Measurements from ENCODE around the gene GALM. TPM values are rescaled to one million over a fixed set of nuclear protein-coding genes. Genes with fewer than 3 reads are reported as not detected.

GALM gene
- total and polyA plus RNA-seq, 2 of the 8 experiments (the other 6 are each of a cell fraction or from before 2014, with no cell fraction given), result 9.9 to 13.1 TPM

GRCh38 chr2:38668779-38669479 lies 3.0 kb downstream of the GALM start:
- H2BK5ac ChIP-seq (ENCODE audit: low read depth, low read length), result no peak overlapping the region
- H3K9me3 ChIP-seq (ENCODE audit: insufficient read depth in 2 of 2, low read depth in 1 of 2, low read length in 1 of 2), result no peaks in the 10 kb centered on the region
- no peak overlapping the region for H3K56ac ChIP-seq (replicated peaks; ENCODE audit: insufficient read length, low read depth, low read length)
- H3K18ac ChIP-seq (ENCODE audit: extremely low read depth, low read length), result no peak overlapping the region
- H3K9ac ChIP-seq (replicated peaks in 1 of 4; ENCODE audit: extremely low read depth in 1 of 4, low read depth in 3 of 4, low read length in 3 of 4), result no peak overlapping the region
- H3K79me1 ChIP-seq (ENCODE audit: low read depth, low read length), result no peaks in the 10 kb centered on the region; the same call in 1 of the 2 replicates
- H3K23me2 ChIP-seq (ENCODE audit: low read depth, low read length), result peaks cover 5% of the 10 kb centered on the region
- no peak overlapping the region for H2AFZ ChIP-seq (ENCODE audit: low read length)
- FAIRE-seq, result no peak
- H2BK20ac ChIP-seq (ENCODE audit: low read length), result no peak overlapping the region
- H3K4me2 ChIP-seq (ENCODE audit: insufficient read depth in 1 of 2, low read depth in 2 of 2, low read length in 2 of 2), result no peak overlapping the region
- no peaks in the 10 kb centered on the region; a peak in 1 of 4 replicates for H3K79me2 ChIP-seq (ENCODE audit: control insufficient read depth in 1 of 2, insufficient read depth in 2 of 2, low read length in 2 of 2)
- POLR2A ChIA-PET (ENCODE audit: partially characterized antibody), result no interaction called here
- no peak overlapping the region for H3K27ac ChIP-seq (ENCODE audit: low read depth, low read length)
- no peak overlapping the region for H2BK120ac ChIP-seq (replicated peaks; ENCODE audit: low read depth, low read length)
- 94% methylated on average over 16 of the region's 16 CpGs; no CpG with 5 or more reads in 1 of the 2 experiments for WGBS, 2 experiments (ENCODE audit: extremely low coverage in 1 of 2, insufficient coverage in 1 of 2, insufficient read length in 1 of 2, insufficient replicate concordance in 2 of 2, low coverage in 1 of 2, low lambda C conversion rate in 2 of 2, missing lambda C conversion rate in 1 of 2)
- H3K23ac ChIP-seq (ENCODE audit: insufficient read length), result no peak overlapping the region
- H3K4ac ChIP-seq (replicated peaks; ENCODE audit: insufficient read length, low read depth, low read length), result no peak overlapping the region
- no peak overlapping the region for H4K5ac ChIP-seq (ENCODE audit: insufficient read length, low read depth, low read length)
- H3K4me1 ChIP-seq (replicated peaks in 1 of 4; ENCODE audit: control insufficient read depth in 3 of 4, insufficient read depth in 4 of 4, low read length in 3 of 4), result peaks cover 0 to 11% (median 2%) of the 10 kb centered on the region in 4 experiments; a peak in 4 of 7 replicates
- no peak overlapping the region for H3K4me3 ChIP-seq (ENCODE audit: extremely low read depth in 1 of 4, insufficient read depth in 2 of 4, low read depth in 3 of 4, low read length in 4 of 4)
- no peak overlapping the region for H4K8ac ChIP-seq (ENCODE audit: extremely low read depth, insufficient read depth, low read length)
- no peak overlapping the region for H2BK12ac ChIP-seq (ENCODE audit: low read depth, low read length)
- no peak overlapping the region for H2BK15ac ChIP-seq (ENCODE audit: low read length)
- no peak overlapping the region for H3K14ac ChIP-seq (ENCODE audit: insufficient read length)
- no peak for TF ChIP-seq CEBPB (IDR thresholded peaks at IDR 0.05; ENCODE audit: low read depth, low read length)
- no peak for TF ChIP-seq BCL11A (IDR thresholded peaks at IDR 0.05; ENCODE audit: low read depth in 2 of 2, low read length in 2 of 2)
- TF ChIP-seq ATF2 (IDR thresholded peaks at IDR 0.05; ENCODE audit: low read length), result no peak
- no peak for TF ChIP-seq MAFK (IDR thresholded peaks at IDR 0.05; ENCODE audit: low read depth, low read length)
- TF ChIP-seq CTBP2 (IDR thresholded peaks at IDR 0.05; ENCODE audit: borderline replicate concordance, insufficient read depth, insufficient read length, low read length), result no peak
- TF ChIP-seq SIX5 (IDR thresholded peaks at IDR 0.05; ENCODE audit: low read depth, low read length), result no peak
- no peak for TF ChIP-seq BRCA1 (IDR thresholded peaks at IDR 0.05; ENCODE audit: low read depth, low read length)
- DNase-seq (ENCODE audit: low read depth in 1 of 2, low spot score in 2 of 2), result no peak
- H4K20me1 ChIP-seq (replicated peaks in 1 of 2; ENCODE audit: control insufficient read depth in 1 of 2, insufficient read depth in 2 of 2, low read length in 2 of 2), result no peaks in the 10 kb centered on the region
- no peaks in the 10 kb centered on the region for H3K27me3 ChIP-seq (replicated peaks in 1 of 4; ENCODE audit: control insufficient read depth in 3 of 4, extremely low read depth in 1 of 4, insufficient read depth in 3 of 4, low read length in 3 of 4)
- no peaks in the 10 kb centered on the region for H3K36me3 ChIP-seq (ENCODE audit: control insufficient read depth in 2 of 4, insufficient read depth in 4 of 4, low read length in 3 of 4)
- no peak overlapping the region for H2AK5ac ChIP-seq (ENCODE audit: low read depth, low read length)
- no peak overlapping the region for H4K91ac ChIP-seq (replicated peaks; ENCODE audit: insufficient read length, low read length)
- CTCF ChIA-PET (ENCODE audit: partially characterized antibody), result no interaction called here
